HEK293 (cell line): ENCODE results near the gene PKNOX2.

Source experiments
- CTCF ChIP-seq: fragments of 450-650 bp; formaldehyde crosslinking; IDR thresholded peaks from 2 replicates; pipeline ENCODE4 v1.5.1; 2016; ENCODE audit warnings: missing biosample characterization, missing genetic modification characterization
- TCF7L2 ChIP-seq: IDR thresholded peaks from 2 replicates; pipeline ENCODE4 v1.6.1; 2011; ENCODE audit warnings: low read depth, mild to moderate bottlenecking, inconsistent platforms, low read length, moderate library complexity, borderline replicate concordance
- ZNF174 ChIP-seq: fragments of 450-650 bp; formaldehyde crosslinking; IDR thresholded peaks from 2 replicates; pipeline ENCODE4 v1.5.0; 2017; ENCODE audit warnings: missing biosample characterization, mild to moderate bottlenecking, missing genetic modification characterization

GRCh38 chr11:125463590-125464269 is 299.2 kb downstream of the PKNOX2 start:
- TF ChIP-seq CTCF (tag by site-specific recombination) (no peak), ZNF174 (tag by site-specific recombination) (no peak), TCF7L2 (no peak)
